Fibroblast of lung (primary cell): ENCODE data around the gene ATP8A2.

Experiments used
- EZH2 ChIP-seq: IDR thresholded peaks from 2 replicates; pipeline ENCODE4 v1.5.1; 2012; ENCODE audit warnings: low read length, control low read depth, mild to moderate bottlenecking; ENCODE audit errors: missing control alignments
- TF ChIP-seq, protein P1 (sequence below), 2 donors: IDR thresholded peaks in 1 of 2; conservative IDR thresholded peaks in 1 of 2; 1 replicate in 1 of 2; 2 replicates in 1 of 2; pipeline ENCODE4 v1.5.1; 2011 to 2012; ENCODE audit warnings: low read length in 2 of 2, control low read depth in 1 of 2, inconsistent platforms in 1 of 2, low read depth in 1 of 2, mild to moderate bottlenecking in 1 of 2

DNA sequence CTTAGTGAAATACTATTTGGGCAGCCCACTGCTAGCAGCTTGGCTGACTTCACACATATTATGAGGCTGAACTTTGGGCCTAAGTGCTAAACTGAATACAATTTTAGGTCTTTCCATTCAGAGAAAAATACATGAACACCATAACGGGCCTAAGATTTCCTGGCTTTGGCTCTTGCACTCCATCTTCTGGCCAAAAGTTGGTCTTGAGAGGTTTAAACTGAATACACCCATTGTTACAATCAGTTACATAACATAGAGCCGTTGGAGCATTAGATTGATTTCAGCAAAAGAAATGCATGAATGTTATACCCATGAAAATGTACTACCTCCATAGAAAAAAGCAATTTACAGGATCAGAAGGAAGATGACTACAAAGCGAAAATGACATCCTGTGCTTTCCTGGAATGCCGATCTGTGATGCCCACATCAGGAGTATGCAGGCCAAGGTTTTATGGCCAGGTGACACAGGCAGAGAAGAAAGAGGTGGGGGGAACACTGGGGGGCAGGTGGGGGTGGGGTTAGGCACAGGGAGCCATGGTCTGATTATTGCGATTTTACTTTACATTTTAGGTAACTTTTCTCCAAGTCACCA, 691.2 kb downstream of the ATP8A2 start:
- TF ChIP-seq, protein P1, sequence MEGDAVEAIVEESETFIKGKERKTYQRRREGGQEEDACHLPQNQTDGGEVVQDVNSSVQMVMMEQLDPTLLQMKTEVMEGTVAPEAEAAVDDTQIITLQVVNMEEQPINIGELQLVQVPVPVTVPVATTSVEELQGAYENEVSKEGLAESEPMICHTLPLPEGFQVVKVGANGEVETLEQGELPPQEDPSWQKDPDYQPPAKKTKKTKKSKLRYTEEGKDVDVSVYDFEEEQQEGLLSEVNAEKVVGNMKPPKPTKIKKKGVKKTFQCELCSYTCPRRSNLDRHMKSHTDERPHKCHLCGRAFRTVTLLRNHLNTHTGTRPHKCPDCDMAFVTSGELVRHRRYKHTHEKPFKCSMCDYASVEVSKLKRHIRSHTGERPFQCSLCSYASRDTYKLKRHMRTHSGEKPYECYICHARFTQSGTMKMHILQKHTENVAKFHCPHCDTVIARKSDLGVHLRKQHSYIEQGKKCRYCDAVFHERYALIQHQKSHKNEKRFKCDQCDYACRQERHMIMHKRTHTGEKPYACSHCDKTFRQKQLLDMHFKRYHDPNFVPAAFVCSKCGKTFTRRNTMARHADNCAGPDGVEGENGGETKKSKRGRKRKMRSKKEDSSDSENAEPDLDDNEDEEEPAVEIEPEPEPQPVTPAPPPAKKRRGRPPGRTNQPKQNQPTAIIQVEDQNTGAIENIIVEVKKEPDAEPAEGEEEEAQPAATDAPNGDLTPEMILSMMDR (conservative IDR thresholded peaks at IDR 0.05 in 1 of 2, IDR thresholded peaks at IDR 0.05 in 1 of 2; ENCODE audit: low read depth in 1 of 2, low read length in 2 of 2), result peak; percentile 68 to 87
- TF ChIP-seq EZH2, result no peak
